ENCODE data around the gene KCTD14. TPM values are rescaled to one million over a fixed set of nuclear protein-coding genes. Genes with fewer than 3 reads are reported as not detected.

Gene KCTD14
- total and polyA plus RNA-seq, 4 donors, result 0.70 to 7.3 (median 6.7) TPM

- WGBS, result 0% methylated on average over 1 of the region's 1 CpG
- Histone ChIP-seq H3K9me3 (ENCODE audit: control insufficient read depth in 4 of 4, low read length in 3 of 4) (no peaks in the 10 kb centered on the region), H3K27me3 (ENCODE audit: control insufficient read depth in 4 of 4, insufficient read depth in 4 of 4, low read length in 3 of 4) (no peaks in the 10 kb centered on the region), H3K4me1 (ENCODE audit: control insufficient read depth in 4 of 4, insufficient read depth in 4 of 4, low read length in 3 of 4) (peaks cover 0 to 4% (median 3%) of the 10 kb centered on the region in 4 donors), H3K4me3 (ENCODE audit: low read depth in 1 of 3, low read length in 3 of 3) (no peak overlapping the region), H3K27ac (ENCODE audit: low read depth in 1 of 2, low read length in 2 of 2) (no peak overlapping the region), H3K36me3 (ENCODE audit: control insufficient read depth in 4 of 4, insufficient read depth in 3 of 4, low read depth in 1 of 4, low read length in 3 of 4) (no peaks in the 10 kb centered on the region), H3K9ac (ENCODE audit: low read depth in 1 of 2, low read length in 2 of 2) (no peak overlapping the region)
- TF ChIP-seq FOXA2 (IDR thresholded peaks at IDR 0.05) (no peak), CTCF (IDR thresholded peaks at IDR 0.05; ENCODE audit: low read depth, low read length, missing input control) (peak; percentile 55), GABPA (IDR thresholded peaks at IDR 0.05 in 1 of 2, conservative IDR thresholded peaks at IDR 0.05 in 1 of 2) (no peak), RXRA (IDR thresholded peaks at IDR 0.05) (peak in 1 of 2 donors; percentile 6), FOXA1 (IDR thresholded peaks at IDR 0.05) (no peak), SP1 (IDR thresholded peaks at IDR 0.05) (no peak), NR2F2 (IDR thresholded peaks at IDR 0.05) (no peak), TAF1 (conservative IDR thresholded peaks at IDR 0.05) (no peak), RAD21 (IDR thresholded peaks at IDR 0.05) (peak; percentile 66 to 81)
- DNase-seq (ENCODE audit: low spot score), result peak; percentile 45
Observed at GRCh38 chr11:78000193-78000592, 22.9 kb downstream of the KCTD14 start.

- WGBS, result 94% methylated on average over 1 of the region's 1 CpG
- Histone ChIP-seq H3K36me3 (ENCODE audit: control insufficient read depth in 4 of 4, insufficient read depth in 3 of 4, low read depth in 1 of 4, low read length in 3 of 4) (no peaks in the 10 kb centered on the region), H3K9ac (ENCODE audit: low read depth in 1 of 2, low read length in 2 of 2) (no peak overlapping the region), H3K27me3 (ENCODE audit: control insufficient read depth in 4 of 4, insufficient read depth in 4 of 4, low read length in 3 of 4) (no peaks in the 10 kb centered on the region), H3K27ac (ENCODE audit: low read depth in 1 of 2, low read length in 2 of 2) (no peak overlapping the region), H3K4me1 (ENCODE audit: control insufficient read depth in 4 of 4, insufficient read depth in 4 of 4, low read length in 3 of 4) (peaks cover 0 to 7% (median 5%) of the 10 kb centered on the region in 4 donors), H3K4me3 (ENCODE audit: low read depth in 1 of 3, low read length in 3 of 3) (no peak overlapping the region), H3K9me3 (ENCODE audit: control insufficient read depth in 4 of 4, low read length in 3 of 4) (no peaks in the 10 kb centered on the region)
- DNase-seq (ENCODE audit: low spot score), result no peak
- TF ChIP-seq RXRA (IDR thresholded peaks at IDR 0.05) (no peak), ATF3 (IDR thresholded peaks at IDR 0.05) (no peak), REST (IDR thresholded peaks at IDR 0.05) (no peak), FOXA2 (IDR thresholded peaks at IDR 0.05) (no peak), SP1 (IDR thresholded peaks at IDR 0.05) (no peak), EGR1 (IDR thresholded peaks at IDR 0.05; ENCODE audit: low read depth in 2 of 2) (no peak), GABPA (IDR thresholded peaks at IDR 0.05 in 1 of 2, conservative IDR thresholded peaks at IDR 0.05 in 1 of 2) (no peak), JUND (IDR thresholded peaks at IDR 0.05) (no peak), RAD21 (IDR thresholded peaks at IDR 0.05) (no peak), NR2F2 (IDR thresholded peaks at IDR 0.05) (no peak), HNF4G (IDR thresholded peaks at IDR 0.05) (no peak), ZBTB33 (IDR thresholded peaks at IDR 0.05) (no peak), YY1 (IDR thresholded peaks at IDR 0.05) (no peak), FOXA1 (IDR thresholded peaks at IDR 0.05) (no peak), HNF4A (conservative IDR thresholded peaks at IDR 0.05) (no peak), MAX (IDR thresholded peaks at IDR 0.05) (no peak)
Observed at GRCh38 chr11:77999446-78000030, 23.5 kb downstream of the KCTD14 start.

Measured in liver (tissue), 9 donors.